ENCODE data around the gene PAWR.

DNA sequence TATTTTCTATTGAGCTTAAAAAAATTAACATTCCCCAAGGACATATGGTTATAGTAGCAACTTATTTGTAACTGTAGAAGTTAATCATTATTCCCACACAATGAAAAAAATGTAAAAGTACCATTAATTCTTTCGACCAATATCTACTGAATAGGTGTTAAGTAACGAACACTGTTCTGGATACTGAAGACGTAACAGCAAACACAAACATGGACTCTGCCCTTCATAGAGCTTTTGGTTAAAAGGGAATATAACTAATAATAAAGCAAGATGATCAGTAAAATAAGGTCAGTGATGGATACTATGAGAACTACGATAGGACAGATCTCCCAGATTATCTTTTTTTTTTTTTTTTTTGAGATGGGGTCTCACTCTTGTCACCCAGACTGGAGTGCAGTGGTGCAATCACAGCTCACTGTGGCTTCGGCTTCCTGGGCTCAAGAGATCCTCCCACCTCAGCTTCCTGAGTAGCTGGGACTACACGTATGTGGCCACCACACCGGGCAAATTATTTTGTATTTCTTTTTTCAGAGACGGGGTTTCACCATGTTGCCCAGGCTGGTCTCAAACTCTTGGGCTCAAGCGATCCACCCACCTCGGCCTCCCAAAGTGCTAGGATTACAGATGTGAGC lies 93.9 kb downstream of the PAWR start:
- TF ChIP-seq CTCF (conservative IDR thresholded peaks at IDR 0.05; ENCODE audit: low read depth, low read length) (no peak), EZH2 (IDR thresholded peaks at IDR 0.05; ENCODE audit: borderline replicate concordance, low read depth, low read length, poor library complexity, severe bottlenecking) (no peak)

All from A673 (cell line).